ENCODE measurements around the gene SLC2A1. TPM values are rescaled to one million over a fixed set of nuclear protein-coding genes. Genes with fewer than 3 reads are reported as not detected.

SLC2A1 gene
- total RNA-seq, 1 donor from 2014 or later = 506 TPM

- Histone ChIP-seq H3K9me3 (ENCODE audit: insufficient read depth, low read depth, low read length) (no peaks in the 10 kb centered on the region), H3K9ac (ENCODE audit: low read length) (peak overlapping the region; percentile 92), H3K4me3 (ENCODE audit: insufficient read depth, low read depth, low read length) (peak overlapping the region; percentile 87), H3K79me2 (ENCODE audit: insufficient read depth, low read length) (peaks cover 80% of the 10 kb centered on the region), H3K27me3 (ENCODE audit: insufficient read depth, low read length) (no peaks in the 10 kb centered on the region), H3K36me3 (ENCODE audit: insufficient read depth, low read length) (no peaks in the 10 kb centered on the region), H3K4me2 (ENCODE audit: low read length) (peak overlapping the region; percentile 94), H3K4me1 (ENCODE audit: insufficient read depth, low read length) (peaks cover 37% of the 10 kb centered on the region), H2AFZ (ENCODE audit: low read depth, low read length) (peak overlapping the region; percentile 5), H3K27ac (ENCODE audit: low read depth, low read length) (peak overlapping the region; percentile 85), H4K20me1 (ENCODE audit: insufficient read depth, low read length) (peaks cover 40% of the 10 kb centered on the region)
- H3K36me3 Mint-ChIP-seq (ENCODE audit: low read depth, unreplicated experiment) = peaks cover 24% of the 10 kb centered on the region
- H3K27me3 Mint-ChIP-seq (ENCODE audit: low read depth, unreplicated experiment) = no peaks in the 10 kb centered on the region
- peak overlapping the region; percentile 98 for H3K27ac Mint-ChIP-seq (ENCODE audit: unreplicated experiment)
- no peaks in the 10 kb centered on the region for H3K9me3 Mint-ChIP-seq (ENCODE audit: unreplicated experiment)
- DNase-seq (ENCODE audit: low read depth) = no peak
- peaks cover 50% of the 10 kb centered on the region for H3K4me1 Mint-ChIP-seq (ENCODE audit: low read depth, unreplicated experiment)
- no peak for FAIRE-seq
- peak overlapping the region; percentile 100 for H3K4me3 Mint-ChIP-seq (ENCODE audit: unreplicated experiment)
- TF ChIP-seq EZH2 (IDR thresholded peaks at IDR 0.05; ENCODE audit: insufficient read depth, low read length) (no peak), CTCF (IDR thresholded peaks at IDR 0.05; ENCODE audit: insufficient read depth, low read depth, low read length) (no peak)
These were observed 1.3 kb downstream of the SLC2A1 start for GRCh38 chr1:42957229-42957879.

- peaks cover 42% of the 10 kb centered on the region for H4K20me1 ChIP-seq (ENCODE audit: insufficient read depth, low read length)
These were observed 1.9 kb downstream of the SLC2A1 start for GRCh38 chr1:42956739-42957138.

More at GRCh38 chr1:42956739-42957138, 1.9 kb downstream of the SLC2A1 start:
- Histone ChIP-seq H3K36me3 (ENCODE audit: insufficient read depth, low read length) (no peaks in the 10 kb centered on the region), H3K4me2 (ENCODE audit: low read length) (peak overlapping the region; percentile 94), H2AFZ (ENCODE audit: low read depth, low read length) (no peak overlapping the region), H3K27me3 (ENCODE audit: insufficient read depth, low read length) (no peaks in the 10 kb centered on the region), H3K9me3 (ENCODE audit: insufficient read depth, low read depth, low read length) (no peaks in the 10 kb centered on the region), H3K9ac (ENCODE audit: low read length) (peak overlapping the region; percentile 92), H3K4me3 (ENCODE audit: insufficient read depth, low read depth, low read length) (peak overlapping the region; percentile 87), H3K4me1 (ENCODE audit: insufficient read depth, low read length) (peaks cover 41% of the 10 kb centered on the region), H3K79me2 (ENCODE audit: insufficient read depth, low read length) (peaks cover 86% of the 10 kb centered on the region), H3K27ac (ENCODE audit: low read depth, low read length) (peak overlapping the region; percentile 85)
- TF ChIP-seq CTCF (IDR thresholded peaks at IDR 0.05; ENCODE audit: insufficient read depth, low read depth, low read length) = no peak
- no peak for TF ChIP-seq EZH2 (IDR thresholded peaks at IDR 0.05; ENCODE audit: insufficient read depth, low read length)
- Mint-ChIP-seq H3K4me1 (ENCODE audit: low read depth, unreplicated experiment) (peaks cover 50% of the 10 kb centered on the region), H3K36me3 (ENCODE audit: low read depth, unreplicated experiment) (peaks cover 30% of the 10 kb centered on the region), H3K27me3 (ENCODE audit: low read depth, unreplicated experiment) (no peaks in the 10 kb centered on the region), H3K27ac (ENCODE audit: unreplicated experiment) (peak overlapping the region; percentile 98), H3K4me3 (ENCODE audit: unreplicated experiment) (peak overlapping the region; percentile 100), H3K9me3 (ENCODE audit: unreplicated experiment) (no peaks in the 10 kb centered on the region)
- FAIRE-seq = no peak
- DNase-seq (ENCODE audit: low read depth) = no peak
